Sigmoid colon (tissue), 7 donors: Measurements from ENCODE around the gene MTG2. TPM values are rescaled to one million over a fixed set of nuclear protein-coding genes. Genes with fewer than 3 reads are reported as not detected.
A peak's percentile ranks its signal among the peaks of the same experiment; 100 is the strongest.

Source experiments
- DNase-seq: peaks from one replicate; pipeline ENCODE4 v3.0.0-alpha.2; 2019
- H3K27ac ChIP-seq, 4 donors: fragments of 200-600 bp; sonication (generic); one replicate each; pipeline ENCODE4 v1.5.1; 2016 to 2019; ENCODE audit warnings: mild to moderate bottlenecking in 1 of 4
- H3K27me3 ChIP-seq, 3 donors: fragments of 200-600 bp; sonication (generic); one replicate each; pipeline ENCODE4 v1.5.1; 2019; ENCODE audit warnings: mild to moderate bottlenecking in 1 of 3
- H3K36me3 ChIP-seq, 4 donors: fragments of 200-600 bp; sonication (generic); one replicate each; pipeline ENCODE4 v1.5.1; 2016 to 2019
- H3K4me1 ChIP-seq, 4 donors: fragments of 200-600 bp; sonication (generic); one replicate each; pipeline ENCODE4 v1.5.1; 2017 to 2019
- H3K4me3 ChIP-seq, 4 donors: fragments of 200-600 bp; sonication (generic); one replicate each; pipeline ENCODE4 v1.5.1; 2017 to 2019; ENCODE audit warnings: mild to moderate bottlenecking in 2 of 4, moderate library complexity in 1 of 4
- H3K9me3 ChIP-seq, 4 donors: fragments of 200-600 bp in 3 of 4; sonication (generic) in 3 of 4; one replicate each; pipeline versions ENCODE4 v1.5.1 to v1.6.1; 2013 to 2019
- CTCF ChIP-seq, 4 experiments: fragments of 450-650 bp in 3 of 4; fragments of 200-600 bp in 1 of 4; IDR thresholded peaks; one replicate each; pipeline ENCODE4 v1.5.1; 2016 to 2019; ENCODE audit warnings: antibody characterized with exemption in 4 of 4, mild to moderate bottlenecking in 3 of 4, moderate library complexity in 2 of 4
- EP300 ChIP-seq, 4 donors: sonication (generic); formaldehyde crosslinking; IDR thresholded peaks; one replicate each; pipeline ENCODE4 v1.6.1; 2017; ENCODE audit warnings: antibody characterized with exemption in 4 of 4
- POLR2A ChIP-seq, 2 donors: fragments of 450-650 bp; IDR thresholded peaks; one replicate each; pipeline ENCODE4 v1.6.1; 2016; ENCODE audit warnings: antibody characterized with exemption in 2 of 2, mild to moderate bottlenecking in 2 of 2, moderate library complexity in 2 of 2
- POLR2AphosphoS5 ChIP-seq, 4 donors: sonication (generic); formaldehyde crosslinking; IDR thresholded peaks; one replicate each; pipeline ENCODE4 v1.6.1; 2017; ENCODE audit warnings: antibody characterized with exemption in 4 of 4
- WGBS, 2 donors: extraction: QIAGEN DNeasy Blood & Tissue Kit; methylation state at CpG; one replicate each; pipeline ENCODE4 v1.1.7; 2013; 5-methylcytosine and 5-hydroxymethylcytosine counted together
- intact Hi-C: fragments of 100-400 bp; cut with DNase I; formaldehyde crosslinking; loops from one replicate; pipeline ENCODE4 v1.15.1; 2023
- polyA plus RNA-seq, 3 donors: library from polyadenylated mRNA; stranded (reverse); fragments of 200-250 nt; gene quantifications; one replicate each; pipeline ENCODE4 v1.2.3, GENCODE V29; 2013
- total RNA-seq, 4 donors: library from RNA; depleted of rRNA; stranded (reverse); fragments of >200 nt; gene quantifications; one replicate each; pipeline ENCODE4 v1.1.0, GENCODE V29; 2016
- donor health status: healthy with polysubstance abuse.
- donor health status: Bipolar disorder and iron deficiency.
- donor health status: healthy.

The MTG2 gene
- total and polyA plus RNA-seq, 7 donors = 13.3 to 32.3 (median 23.9) TPM

- TF ChIP-seq POLR2A (IDR thresholded peaks at IDR 0.05) (no peak), CTCF (IDR thresholded peaks at IDR 0.05) (no peak), POLR2AphosphoS5 (IDR thresholded peaks at IDR 0.05) (no peak), EP300 (IDR thresholded peaks at IDR 0.05) (no peak)
- Histone ChIP-seq H3K27me3 (no peaks in the 10 kb centered on the region), H3K4me3 (no peak overlapping the region), H3K27ac (no peak overlapping the region), H3K36me3 (peaks cover 36 to 74% (median 46%) of the 10 kb centered on the region in 4 donors), H3K9me3 (no peaks in the 10 kb centered on the region), H3K4me1 (peaks cover 0 to 30% (median 20%) of the 10 kb centered on the region in 4 donors)
- DNase-seq = no peak
- WGBS, 2 donors = 84 to 94% methylated on average over 11 of the region's 11 CpGs
- intact Hi-C loops = no loop called here
Measured at GRCh38 chr20:62138204-62138543, 44.7 kb upstream of the MTG2 start.

DNA sequence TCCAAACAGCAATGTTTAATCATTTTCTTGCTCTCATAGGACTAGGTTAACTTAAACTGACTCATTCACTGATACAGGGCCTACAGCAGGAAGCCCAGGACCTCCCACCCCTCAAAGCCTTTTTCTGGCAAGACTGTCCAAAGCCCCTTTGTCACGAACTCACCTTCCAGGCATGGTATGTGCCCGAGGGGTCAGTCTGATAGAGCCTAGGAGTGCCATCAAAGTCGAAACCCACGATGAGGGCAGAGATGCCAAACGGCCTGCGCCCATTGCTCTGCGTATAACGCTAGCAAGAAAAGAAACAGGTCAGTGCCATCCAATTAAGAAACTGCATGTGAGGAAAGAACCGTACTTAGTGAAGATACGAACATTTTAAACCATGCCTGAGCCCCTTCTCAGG, 43.9 kb upstream of the MTG2 start:
- Histone ChIP-seq H3K36me3 (peaks cover 36 to 67% (median 45%) of the 10 kb centered on the region in 4 donors), H3K27ac (peak overlapping the region in 1 of 4 donors; percentile 7), H3K4me3 (no peak overlapping the region), H3K27me3 (no peaks in the 10 kb centered on the region), H3K9me3 (no peaks in the 10 kb centered on the region), H3K4me1 (peaks cover 0 to 30% (median 20%) of the 10 kb centered on the region in 4 donors)
- 93 to 96% methylated on average over 10 of the region's 10 CpGs for WGBS, 2 donors
- intact Hi-C loops = no loop called here
- TF ChIP-seq CTCF (IDR thresholded peaks at IDR 0.05) (no peak), EP300 (IDR thresholded peaks at IDR 0.05) (no peak), POLR2A (IDR thresholded peaks at IDR 0.05) (no peak), POLR2AphosphoS5 (IDR thresholded peaks at IDR 0.05) (no peak)
- no peak for DNase-seq

DNA sequence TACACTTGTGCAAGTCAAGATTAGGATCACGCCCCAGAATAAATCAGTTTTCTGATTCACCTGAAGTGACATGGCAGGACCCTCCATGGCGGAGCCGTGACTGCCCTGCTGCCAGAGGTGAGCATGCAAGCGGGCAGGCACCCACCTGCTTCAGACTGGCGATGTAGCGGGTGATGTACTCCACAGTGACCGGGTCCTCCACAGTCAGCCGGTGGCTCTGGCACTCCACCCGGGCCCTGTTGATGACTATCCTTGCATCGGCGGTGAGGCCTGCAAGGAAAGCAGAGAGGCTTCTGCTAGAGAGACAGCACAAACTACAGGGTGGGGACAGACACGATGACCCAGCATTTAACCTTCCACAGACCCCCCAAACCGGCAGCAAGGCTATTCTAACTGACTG, 43.2 kb upstream of the MTG2 start:
- Histone ChIP-seq H3K4me1 (peaks cover 0 to 29% (median 23%) of the 10 kb centered on the region in 4 donors), H3K27ac (peak overlapping the region in 1 of 4 donors; percentile 7), H3K27me3 (no peaks in the 10 kb centered on the region), H3K36me3 (peaks cover 36 to 60% (median 42%) of the 10 kb centered on the region in 4 donors), H3K4me3 (no peak overlapping the region), H3K9me3 (no peaks in the 10 kb centered on the region)
- no peak for DNase-seq
- 91 to 92% methylated on average over 13 of the region's 13 CpGs for WGBS, 2 donors
- intact Hi-C loops = loop anchor here (5.0 to 10.0 kb wide), 3 partner anchors 98 to 658 kb away; partner anchors contain the start of genes MRGBP, OSBPL2 and RPS21
- no peak for TF ChIP-seq EP300 (IDR thresholded peaks at IDR 0.05)
- no peak for TF ChIP-seq CTCF (IDR thresholded peaks at IDR 0.05)
- no peak for TF ChIP-seq POLR2A (IDR thresholded peaks at IDR 0.05)
- TF ChIP-seq POLR2AphosphoS5 (IDR thresholded peaks at IDR 0.05) = no peak

DNA sequence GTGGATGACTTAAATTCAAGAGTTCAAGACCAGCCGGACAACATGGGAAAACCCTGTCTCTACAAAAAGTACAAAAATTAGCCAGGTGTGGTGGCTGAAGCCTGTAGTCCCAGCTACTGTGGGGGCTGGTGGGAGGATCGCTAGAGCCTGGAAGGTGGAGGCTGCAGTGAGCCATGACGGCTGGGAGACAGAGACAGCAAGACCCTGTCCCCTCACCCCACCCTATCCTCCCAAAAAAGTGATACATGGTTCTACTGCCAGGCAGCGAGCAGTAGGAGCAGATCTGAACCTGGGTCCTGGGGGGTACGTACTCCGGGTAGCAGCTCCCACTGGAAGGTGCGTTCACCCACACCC, 41.8 kb upstream of the MTG2 start:
- Histone ChIP-seq H3K36me3 (peaks cover 29 to 46% (median 33%) of the 10 kb centered on the region in 4 donors), H3K9me3 (no peaks in the 10 kb centered on the region), H3K27ac (peak overlapping the region; percentile 25 to 97 (median 94)), H3K4me1 (peaks cover 0 to 36% (median 33%) of the 10 kb centered on the region in 4 donors), H3K27me3 (no peaks in the 10 kb centered on the region), H3K4me3 (peak overlapping the region in 2 of 4 donors; percentile 91 to 92)
- TF ChIP-seq CTCF (IDR thresholded peaks at IDR 0.05) (no peak), EP300 (IDR thresholded peaks at IDR 0.05) (no peak), POLR2AphosphoS5 (IDR thresholded peaks at IDR 0.05) (no peak), POLR2A (IDR thresholded peaks at IDR 0.05) (no peak)
- DNase-seq = no peak
- WGBS, 2 donors = 84 to 85% methylated on average over 7 of the region's 7 CpGs
- intact Hi-C loops = loop anchor here (5.0 to 10.0 kb wide), 3 partner anchors 96 to 656 kb away; partner anchors contain the start of genes MRGBP, OSBPL2 and RPS21
